CD4-positive, alpha-beta T cell treated with Interleukin-15 for 4 hours (primary cell): ENCODE measurements around the gene BORCS5.

ENCODE experiments used
- DNase-seq: peaks from one replicate; pipeline ENCODE4 v3.0.0-alpha.2; 2020; ENCODE audit warnings: low spot score

BORCS5 gene

GRCh38 chr12:12433203-12433731 lies 76.4 kb downstream of the BORCS5 start:
- DNase-seq, result no peak

- no peak for DNase-seq
These were observed 80.0 kb downstream of the BORCS5 start for GRCh38 chr12:12436831-12437345.

DNA sequence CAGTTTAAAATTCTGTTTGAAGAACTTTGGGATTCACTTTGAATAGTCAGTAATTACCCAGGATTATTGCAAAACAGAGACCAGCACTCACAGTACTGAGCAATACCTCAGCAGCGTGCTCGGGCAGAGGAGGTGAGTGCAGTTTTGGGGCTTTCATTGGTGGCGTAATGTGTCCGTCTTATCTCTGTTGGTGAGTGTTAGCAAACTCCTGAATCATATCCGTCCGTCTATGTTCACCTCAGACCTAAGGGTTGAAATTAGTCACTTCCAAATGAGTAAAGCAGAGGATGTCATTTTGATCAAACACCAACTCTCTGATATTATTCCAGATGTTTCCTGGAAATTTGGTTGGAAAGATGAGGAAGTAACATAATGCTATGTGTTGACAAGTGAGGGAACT lies 82.8 kb downstream of the BORCS5 start:
- peak; percentile 79 for DNase-seq

DNA sequence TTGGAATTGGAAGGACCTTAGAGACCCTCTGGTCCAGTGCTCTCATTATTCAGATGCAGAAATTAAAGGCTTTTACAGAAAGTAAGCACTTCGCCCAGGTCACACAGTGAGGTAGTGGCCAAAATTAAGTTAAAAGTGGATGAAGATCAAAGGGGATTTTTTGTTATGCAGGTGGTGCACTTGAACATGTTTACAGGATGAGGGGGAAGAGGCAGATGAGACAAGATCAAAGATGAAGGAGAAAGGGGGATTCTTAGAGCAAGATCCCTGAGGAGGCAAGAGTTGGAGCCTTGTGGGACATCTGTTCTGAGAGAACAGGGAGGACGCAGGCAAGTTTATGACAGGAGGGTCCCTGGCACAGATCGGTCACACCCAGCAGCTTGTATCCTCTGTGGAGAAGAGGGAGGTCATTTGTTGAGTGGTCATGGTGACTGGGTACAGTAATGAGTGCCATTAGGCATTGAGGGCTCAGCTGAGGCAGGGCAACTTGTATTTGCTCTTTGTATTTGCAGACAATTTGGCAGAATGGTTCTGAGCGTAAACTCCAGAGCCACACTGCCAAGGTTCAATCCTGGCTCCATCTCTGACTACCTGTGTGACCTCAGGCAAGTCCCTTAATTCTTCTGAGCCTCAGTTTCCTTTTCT lies 84.0 kb downstream of the BORCS5 start:
- no peak for DNase-seq

DNA sequence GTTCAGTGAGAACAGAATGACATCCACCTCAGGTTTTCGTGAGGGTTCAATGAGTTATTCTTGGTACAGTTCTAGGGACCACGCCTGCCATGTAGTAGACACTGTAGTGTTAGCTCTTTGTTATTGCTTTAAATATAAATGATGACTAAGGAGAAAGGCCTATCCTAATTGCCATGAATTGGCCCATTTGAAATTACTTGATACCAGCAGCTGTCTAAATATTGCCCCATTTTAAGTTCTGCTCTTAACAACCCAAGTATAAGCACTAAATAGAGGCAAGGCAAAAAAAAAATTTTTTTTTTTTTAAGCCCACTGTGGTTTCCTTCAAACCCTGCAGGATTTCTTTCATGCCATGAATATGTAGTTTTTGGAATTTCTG lies 84.5 kb downstream of the BORCS5 start:
- no peak for DNase-seq

DNA sequence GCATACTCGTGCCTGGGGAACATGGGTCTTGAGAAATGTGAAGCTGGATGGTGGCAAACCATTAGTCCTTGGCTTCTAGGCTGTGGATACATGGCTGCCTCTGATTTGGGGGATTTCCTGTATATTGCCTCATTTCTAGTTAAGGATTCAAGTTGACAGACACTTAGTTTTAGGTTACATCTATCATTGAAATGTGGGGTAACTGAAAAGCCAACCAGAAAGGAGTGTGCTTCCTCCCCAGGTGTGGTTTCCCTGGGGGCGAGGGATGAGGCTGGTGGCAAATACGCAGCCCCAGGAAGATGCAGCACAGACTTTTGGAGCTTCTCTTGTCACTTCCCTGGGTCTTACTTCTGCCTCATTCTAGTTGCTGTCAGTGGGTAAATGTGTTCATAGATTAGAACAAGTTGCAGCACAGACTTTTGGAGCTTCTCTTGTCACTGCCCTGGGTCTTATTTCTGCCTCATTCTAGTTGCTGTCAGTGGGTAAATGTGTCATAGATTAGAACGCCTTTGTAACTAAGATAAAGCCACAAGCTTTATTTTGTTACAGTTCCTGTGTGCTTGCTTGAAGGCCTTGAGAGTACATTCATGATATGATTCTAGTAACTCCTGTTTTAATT lies 85.1 kb downstream of the BORCS5 start:
- peak; percentile 83 for DNase-seq

DNA sequence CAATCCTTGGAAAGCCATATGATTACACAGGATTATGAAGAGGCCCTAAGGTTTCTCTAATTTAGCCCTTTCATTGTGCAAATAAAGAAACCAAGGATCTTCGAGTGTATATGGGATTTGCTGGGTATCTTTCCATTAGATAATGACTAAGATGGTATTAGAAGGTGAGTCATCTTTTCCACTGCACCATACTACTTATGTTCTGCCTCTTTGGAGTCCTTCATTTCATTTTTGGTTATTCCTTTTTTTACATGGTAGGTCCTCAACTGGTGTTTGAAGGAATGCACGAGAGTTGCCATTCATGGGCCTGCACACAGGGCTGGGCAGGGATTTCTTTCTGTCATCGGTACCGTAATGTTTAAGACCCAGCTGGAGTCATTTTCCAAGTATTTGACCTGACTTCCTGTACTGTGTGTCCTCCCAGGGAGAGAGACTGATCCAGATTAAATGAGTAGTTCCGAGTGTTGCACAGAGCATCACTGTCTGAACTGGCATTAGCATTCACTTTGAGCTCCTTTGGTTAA lies 85.7 kb downstream of the BORCS5 start:
- DNase-seq, result no peak

- DNase-seq, result no peak
These were observed 86.6 kb downstream of the BORCS5 start for GRCh38 chr12:12443431-12443878.

- DNase-seq, result peak; percentile 52
These were observed 88.4 kb downstream of the BORCS5 start for GRCh38 chr12:12445165-12445881.

DNA sequence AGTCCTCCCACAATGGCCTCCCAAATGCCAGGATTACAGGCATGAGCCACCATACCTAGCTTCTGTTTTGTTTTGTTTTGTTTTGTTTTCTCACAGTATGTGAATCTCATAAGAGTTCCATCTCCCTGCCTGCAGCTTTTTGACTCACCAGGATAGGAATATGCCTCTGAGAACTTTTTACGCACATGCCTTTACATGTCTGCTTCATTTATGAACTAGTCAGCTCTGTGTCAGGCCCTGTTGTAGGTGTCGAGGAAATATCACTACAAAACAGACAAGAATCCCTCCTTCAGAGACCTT lies 89.0 kb downstream of the BORCS5 start:
- DNase-seq, result no peak

DNA sequence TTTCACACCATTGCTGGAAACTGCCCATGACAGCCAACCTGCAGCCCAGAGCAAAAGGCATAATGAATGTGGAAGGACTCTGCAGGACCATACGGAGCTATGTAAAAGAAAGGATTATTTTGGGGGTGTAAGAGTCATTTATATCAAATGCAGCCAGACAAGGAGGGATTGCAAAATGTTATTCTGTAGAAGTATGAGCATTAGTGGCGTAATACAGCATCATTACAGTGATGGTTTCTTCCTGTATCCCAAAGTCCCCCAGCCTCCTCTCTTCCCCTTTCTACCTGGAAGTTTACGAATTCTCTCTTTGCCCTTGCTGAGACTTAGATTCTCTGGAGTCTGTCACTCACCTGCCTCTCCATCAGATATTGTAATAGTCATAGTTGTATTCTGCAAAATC lies 89.9 kb downstream of the BORCS5 start:
- DNase-seq, result no peak

DNA sequence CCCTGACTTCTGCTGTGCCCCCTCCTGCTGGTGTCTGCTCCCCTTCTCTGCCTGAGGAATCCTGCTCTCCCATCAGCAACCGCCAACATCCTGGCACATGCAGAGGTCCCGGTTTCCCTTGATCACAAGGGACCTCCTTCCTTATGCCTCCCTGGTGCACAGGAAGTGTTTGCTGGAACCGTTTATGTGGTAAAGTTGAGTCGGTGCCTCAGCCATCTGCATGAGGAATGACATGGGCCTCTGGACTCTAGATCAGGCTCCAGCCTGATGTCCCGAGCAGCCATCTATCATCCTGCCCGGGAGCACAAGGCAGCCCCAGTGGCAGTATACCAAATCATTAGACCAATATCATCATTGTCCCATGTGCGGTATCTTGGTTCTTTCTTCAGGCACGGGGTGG lies 90.4 kb downstream of the BORCS5 start:
- no peak for DNase-seq

- DNase-seq, result no peak
These were observed 91.0 kb downstream of the BORCS5 start for GRCh38 chr12:12447837-12448236.

- DNase-seq, result no peak
These were observed 92.7 kb downstream of the BORCS5 start for GRCh38 chr12:12449533-12450025.

GRCh38 chr12:12450043-12450471 lies 93.2 kb downstream of the BORCS5 start:
- no peak for DNase-seq

- no peak for DNase-seq
These were observed 94.2 kb downstream of the BORCS5 start for GRCh38 chr12:12451098-12451497.

- no peak for DNase-seq
These were observed 95.5 kb downstream of the BORCS5 start for GRCh38 chr12:12452326-12452902.

- no peak for DNase-seq
These were observed 96.8 kb downstream of the BORCS5 start for GRCh38 chr12:12453635-12454034.

GRCh38 chr12:12454315-12454714 lies 97.4 kb downstream of the BORCS5 start:
- no peak for DNase-seq

DNA sequence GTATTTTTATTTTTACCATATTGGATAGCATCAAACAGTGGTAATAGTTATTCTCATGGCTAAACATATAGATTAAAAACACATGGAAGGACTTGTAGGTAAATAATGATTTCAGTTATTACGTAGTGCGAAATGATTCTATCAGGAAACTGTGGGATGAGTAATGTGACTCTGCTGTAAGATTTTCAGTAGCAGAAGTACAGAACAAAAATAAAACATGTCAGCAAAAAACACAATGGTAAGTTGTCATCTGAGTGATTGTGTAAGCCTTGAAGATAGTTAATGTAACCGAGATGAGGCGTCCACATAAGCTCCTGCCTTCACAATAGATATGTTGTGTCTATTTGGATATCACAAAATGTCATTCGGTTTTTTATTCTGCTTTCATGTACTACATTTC lies 99.8 kb downstream of the BORCS5 start:
- peak; percentile 49 for DNase-seq

DNA sequence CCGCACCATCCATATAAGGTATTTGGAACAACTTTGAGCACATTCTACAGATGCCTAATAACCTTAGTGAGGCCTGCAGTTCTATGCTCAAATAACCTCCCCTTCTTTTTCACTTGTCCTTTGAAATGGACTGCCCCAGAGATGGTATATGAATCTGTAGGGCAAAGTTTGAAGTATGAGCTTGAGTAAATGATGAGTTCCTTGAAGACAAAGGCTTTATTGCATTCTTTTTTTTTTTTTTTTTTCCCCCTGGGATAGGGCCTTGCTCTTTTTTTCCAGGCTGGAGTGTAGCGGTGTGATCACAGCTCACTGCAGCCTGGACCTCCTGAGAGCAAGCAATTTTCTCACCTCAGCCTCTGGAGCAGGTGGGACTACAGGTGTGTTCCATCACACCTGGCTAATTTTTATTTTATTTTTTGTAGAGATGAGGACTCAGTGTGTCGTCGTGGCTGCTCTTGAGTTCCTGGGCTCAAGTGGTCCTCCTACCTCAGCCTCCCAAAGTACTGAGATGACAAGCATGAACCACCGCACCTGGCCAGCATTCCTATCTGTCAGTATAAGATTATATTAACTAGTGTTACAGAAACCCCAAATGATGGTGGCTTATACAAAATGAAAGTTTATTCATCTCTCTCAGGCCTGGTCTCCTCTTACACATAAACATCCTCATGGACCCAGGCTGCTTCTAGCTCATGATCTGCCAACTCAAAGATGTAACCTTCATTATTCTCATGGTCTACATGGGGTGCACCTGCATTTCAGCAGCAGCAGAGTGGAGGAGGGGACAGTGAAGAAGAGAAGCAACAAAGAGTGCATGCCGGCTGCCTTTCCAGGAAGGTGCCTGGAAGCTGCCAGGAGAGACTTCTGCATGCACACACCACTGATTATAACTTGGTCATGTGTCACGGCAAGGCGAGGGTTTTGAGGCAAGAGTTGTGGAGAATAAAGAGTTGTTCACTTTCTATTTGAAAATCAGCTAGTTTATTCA lies 104.4 kb downstream of the BORCS5 start:
- peak; percentile 41 for DNase-seq
